Neuron (in vitro differentiated cells): ENCODE data around the gene ROR1.

Experiments used
- H2AFZ ChIP-seq: one replicate; pipeline ENCODE4 v1.6.1; 2013; ENCODE audit warnings: low read depth, mild to moderate bottlenecking, inconsistent platforms, low read length, moderate library complexity
- H3K27me3 ChIP-seq: one replicate; pipeline ENCODE4 v1.6.1; 2013; ENCODE audit warnings: low read length; ENCODE audit not compliant: insufficient read depth
- H3K36me3 ChIP-seq: one replicate; pipeline ENCODE4 v1.6.1; 2013; ENCODE audit warnings: low read length; ENCODE audit not compliant: insufficient read depth
- H3K4me1 ChIP-seq: one replicate; pipeline ENCODE4 v1.6.1; 2013; ENCODE audit warnings: low read length; ENCODE audit not compliant: insufficient read depth
- H3K4me3 ChIP-seq: 2 replicates; pipeline ENCODE4 v1.5.1; 2013; ENCODE audit warnings: mild to moderate bottlenecking, low read length, moderate library complexity
- H3K9me3 ChIP-seq: one replicate; pipeline ENCODE4 v1.6.1; 2013; ENCODE audit warnings: low read length

The ROR1 gene

DNA sequence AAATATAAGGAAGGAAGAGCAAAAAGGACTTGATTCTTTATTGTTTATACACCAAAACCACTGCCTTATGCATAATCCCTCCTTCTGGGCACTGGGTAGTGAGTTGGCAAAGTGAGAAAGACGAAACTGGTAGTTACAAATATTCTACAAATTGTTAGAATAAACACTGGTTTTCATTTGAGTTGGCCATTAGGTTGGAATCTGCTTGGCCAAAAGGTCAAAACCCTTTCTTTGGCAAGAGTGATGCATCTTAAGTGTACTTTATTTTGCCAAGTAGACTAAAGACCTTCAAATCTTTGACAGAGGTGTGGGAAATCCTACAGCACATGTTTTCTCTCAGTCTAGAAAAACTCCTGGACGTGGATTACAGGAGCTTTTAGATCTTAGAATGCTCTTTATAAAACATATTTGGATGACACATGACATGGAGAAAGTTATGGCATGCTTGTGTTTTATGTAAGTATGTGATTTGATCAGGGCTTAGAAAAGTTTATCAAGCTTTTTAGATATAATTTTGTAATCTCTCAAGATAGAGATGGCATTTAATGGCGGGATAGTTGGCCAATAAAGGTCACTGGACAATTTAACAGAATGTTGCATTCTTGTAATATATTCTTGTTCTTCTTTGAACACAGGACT is 120.9 kb downstream of the ROR1 start:
- Histone ChIP-seq H3K4me1 (peaks cover 4% of the 10 kb centered on the region), H3K36me3 (no peaks in the 10 kb centered on the region), H2AFZ (no peak overlapping the region), H3K9me3 (no peaks in the 10 kb centered on the region), H3K4me3 (no peak overlapping the region), H3K27me3 (no peaks in the 10 kb centered on the region)

DNA sequence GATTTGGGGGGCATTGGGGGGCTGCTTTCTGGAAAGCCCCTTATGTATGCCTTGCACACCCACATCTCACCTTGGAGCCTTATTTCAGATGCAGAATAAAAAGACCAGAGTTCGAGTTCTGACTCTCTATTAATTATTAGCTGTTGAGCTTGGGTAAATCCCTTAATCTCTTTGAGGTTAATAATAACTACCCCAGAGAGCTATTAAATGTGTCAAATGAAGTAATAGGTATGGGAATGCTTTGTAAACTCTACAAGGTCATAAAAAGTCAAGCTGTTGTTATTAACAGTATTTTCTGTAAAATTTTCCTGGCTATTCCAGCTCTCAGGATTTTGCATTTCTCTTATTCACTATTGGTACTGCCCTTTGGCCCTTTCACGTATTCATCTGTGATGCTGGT is 122.9 kb downstream of the ROR1 start:
- no peaks in the 10 kb centered on the region for H3K27me3 ChIP-seq
- no peak overlapping the region for H3K4me3 ChIP-seq
- no peaks in the 10 kb centered on the region for H3K36me3 ChIP-seq
- H3K4me1 ChIP-seq = peaks cover 4% of the 10 kb centered on the region
- H3K9me3 ChIP-seq = no peaks in the 10 kb centered on the region
- no peak overlapping the region for H2AFZ ChIP-seq

DNA sequence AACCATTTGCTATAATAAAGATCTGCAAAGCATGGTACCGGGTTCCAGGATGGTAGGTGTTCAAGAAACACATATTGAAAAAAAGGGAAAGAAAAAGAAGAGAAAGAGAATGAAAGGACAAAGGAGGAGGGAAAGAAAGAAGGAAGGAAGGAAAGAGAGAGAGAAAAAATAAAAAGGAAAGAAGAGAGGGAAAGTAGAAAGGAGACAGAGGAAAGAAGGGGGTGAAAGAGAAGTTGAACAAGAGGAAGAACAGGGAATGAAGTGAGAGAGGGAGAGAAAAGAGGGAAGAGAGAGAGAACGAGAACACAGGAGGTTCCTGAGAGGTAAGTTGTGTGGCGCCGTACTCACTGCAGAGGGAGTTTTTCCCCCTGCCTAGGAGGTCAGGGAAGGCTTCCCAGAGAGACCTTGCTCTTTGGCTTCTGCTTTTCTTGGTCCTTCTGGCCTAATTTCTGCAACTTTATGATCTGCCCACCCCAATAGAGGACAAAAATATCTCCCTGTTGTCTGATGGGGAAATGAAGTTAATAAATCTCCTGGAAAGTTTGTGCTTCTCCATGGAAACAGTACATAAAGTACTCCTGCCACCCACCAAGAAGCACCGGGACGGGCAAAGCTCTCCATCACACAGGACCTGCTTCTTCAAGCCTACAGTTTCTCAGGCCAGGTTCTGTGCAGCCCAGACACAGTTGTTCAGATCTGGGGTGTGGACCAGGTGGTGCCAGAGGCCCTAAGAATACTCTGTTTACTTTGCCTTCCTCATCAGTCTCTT is 124.8 kb downstream of the ROR1 start:
- H3K9me3 ChIP-seq = no peaks in the 10 kb centered on the region
- H2AFZ ChIP-seq = no peak overlapping the region

DNA sequence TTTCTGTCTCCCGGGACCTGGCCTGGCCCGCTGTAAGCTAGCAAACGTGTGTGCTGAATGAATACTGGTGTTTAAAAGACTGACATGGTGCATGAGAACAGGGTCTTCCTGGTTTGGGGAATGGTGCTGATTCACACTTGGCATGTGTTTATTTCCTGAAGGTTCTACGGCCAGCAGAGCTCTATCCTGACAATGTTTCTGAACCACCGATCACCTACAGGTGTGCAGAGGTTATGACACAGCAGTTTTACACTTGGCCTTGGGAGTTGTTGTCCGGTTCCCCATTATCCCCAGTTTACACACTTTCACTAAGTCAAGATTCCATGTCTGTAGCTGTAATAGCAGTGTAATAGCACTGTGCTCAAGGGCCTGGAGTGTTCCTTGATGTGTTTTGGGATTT is 127.3 kb downstream of the ROR1 start:
- no peaks in the 10 kb centered on the region for H3K36me3 ChIP-seq
- peaks cover 3% of the 10 kb centered on the region for H3K4me1 ChIP-seq
- no peaks in the 10 kb centered on the region for H3K27me3 ChIP-seq
- no peak overlapping the region for H2AFZ ChIP-seq
- no peak overlapping the region for H3K4me3 ChIP-seq
- no peaks in the 10 kb centered on the region for H3K9me3 ChIP-seq

More for the DNA sequence above, 124.8 kb downstream of the ROR1 start:
- Histone ChIP-seq H3K36me3 (no peaks in the 10 kb centered on the region), H3K27me3 (no peaks in the 10 kb centered on the region), H3K4me1 (no peaks in the 10 kb centered on the region), H3K4me3 (no peak overlapping the region)

DNA sequence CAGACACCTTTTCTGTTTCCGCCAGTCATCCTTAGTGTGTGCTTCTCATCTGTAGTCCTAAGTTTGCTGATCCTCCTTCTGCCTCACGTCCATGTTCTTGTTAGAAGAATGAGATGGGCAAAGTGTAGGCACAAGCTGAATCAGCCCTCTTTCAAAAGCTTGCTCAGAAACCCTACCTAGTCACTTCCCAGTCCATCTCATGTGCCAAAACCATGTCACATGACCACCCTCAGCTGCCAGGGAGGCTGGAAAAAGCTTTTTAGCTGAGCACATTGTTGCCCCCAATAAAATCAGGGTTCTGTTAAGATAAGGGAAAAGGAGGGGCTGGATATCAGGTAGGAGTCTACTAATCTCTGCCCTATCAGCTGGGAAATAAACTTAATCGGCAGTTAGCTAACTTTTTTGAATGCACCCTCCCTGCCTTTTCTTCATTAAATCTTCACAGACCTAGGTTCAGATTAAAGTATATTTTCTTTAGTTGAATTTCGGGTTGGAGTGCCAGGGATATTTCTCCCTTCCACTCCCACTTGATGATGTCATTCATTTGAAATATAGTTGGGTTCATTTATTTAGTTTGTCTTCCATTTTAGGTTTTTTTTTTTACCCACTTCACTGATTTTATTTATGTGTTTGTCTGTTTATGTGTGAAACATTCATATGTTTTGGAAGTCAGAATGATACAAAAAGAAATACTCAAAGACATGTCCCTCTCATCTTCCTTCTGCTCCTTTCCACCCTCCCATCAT is 129.2 kb downstream of the ROR1 start:
- Histone ChIP-seq H3K27me3 (no peaks in the 10 kb centered on the region), H3K36me3 (no peaks in the 10 kb centered on the region), H2AFZ (no peak overlapping the region), H3K4me3 (no peak overlapping the region), H3K4me1 (peaks cover 14% of the 10 kb centered on the region), H3K9me3 (no peaks in the 10 kb centered on the region)

DNA sequence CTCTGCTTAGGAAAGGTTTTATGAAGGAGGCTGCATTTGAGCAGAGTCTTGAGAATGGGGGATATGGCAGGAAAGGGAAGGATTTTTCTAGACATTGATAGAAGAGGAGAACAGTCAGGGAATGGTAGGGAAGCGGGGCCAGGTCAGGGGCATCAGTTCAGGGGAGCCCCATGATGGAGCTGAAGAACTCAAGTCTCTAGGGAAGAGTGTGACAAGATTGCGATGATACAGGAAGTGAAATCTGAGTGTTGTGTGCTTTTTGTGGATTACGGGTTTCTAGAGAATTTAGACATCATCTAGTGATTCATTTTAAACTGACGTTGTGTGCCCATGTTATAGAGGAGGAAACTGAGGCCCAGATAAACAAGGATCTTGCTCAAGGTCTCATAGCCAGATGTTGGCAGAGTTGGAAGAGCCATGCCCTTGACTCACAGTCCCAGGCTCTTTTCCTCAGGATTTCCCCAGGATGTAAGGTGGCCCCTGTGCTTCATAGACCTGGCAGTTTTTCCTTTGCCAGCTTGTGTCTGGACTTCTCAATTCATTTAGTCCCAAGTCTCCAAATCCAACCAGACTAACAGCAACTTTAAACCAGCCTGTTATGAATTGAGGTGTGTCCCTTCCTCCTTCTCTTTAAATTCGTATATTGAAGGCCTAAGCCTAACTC is 130.3 kb downstream of the ROR1 start:
- Histone ChIP-seq H2AFZ (no peak overlapping the region), H3K4me3 (no peak overlapping the region)

DNA sequence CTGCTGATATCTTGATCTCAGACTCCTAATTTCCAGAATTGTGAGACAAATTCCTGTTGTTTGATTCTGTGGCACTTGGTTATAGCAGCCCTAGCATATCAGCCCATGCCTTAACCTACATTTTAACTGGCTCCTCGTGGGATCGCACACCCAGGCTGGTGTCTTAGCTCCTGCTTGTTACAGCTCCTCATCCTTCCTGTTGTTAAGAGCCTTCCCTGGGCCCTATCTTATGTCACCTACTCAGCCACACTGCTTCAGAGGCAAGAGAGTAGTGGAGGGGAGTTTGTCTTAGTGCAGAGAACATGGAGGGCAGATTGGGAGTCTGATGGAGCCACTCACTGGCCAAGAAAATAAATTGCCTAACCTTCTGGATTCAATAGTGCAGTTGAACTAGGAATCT is 131.0 kb downstream of the ROR1 start:
- no peaks in the 10 kb centered on the region for H3K9me3 ChIP-seq
- H3K4me3 ChIP-seq = no peak overlapping the region
- no peaks in the 10 kb centered on the region for H3K36me3 ChIP-seq
- peaks cover 14% of the 10 kb centered on the region for H3K4me1 ChIP-seq
- H3K27me3 ChIP-seq = no peaks in the 10 kb centered on the region
- H2AFZ ChIP-seq = no peak overlapping the region

More for the DNA sequence above, 130.3 kb downstream of the ROR1 start:
- H3K9me3 ChIP-seq = no peaks in the 10 kb centered on the region
- H3K4me1 ChIP-seq = peaks cover 14% of the 10 kb centered on the region
- H3K27me3 ChIP-seq = no peaks in the 10 kb centered on the region
- no peaks in the 10 kb centered on the region for H3K36me3 ChIP-seq

DNA sequence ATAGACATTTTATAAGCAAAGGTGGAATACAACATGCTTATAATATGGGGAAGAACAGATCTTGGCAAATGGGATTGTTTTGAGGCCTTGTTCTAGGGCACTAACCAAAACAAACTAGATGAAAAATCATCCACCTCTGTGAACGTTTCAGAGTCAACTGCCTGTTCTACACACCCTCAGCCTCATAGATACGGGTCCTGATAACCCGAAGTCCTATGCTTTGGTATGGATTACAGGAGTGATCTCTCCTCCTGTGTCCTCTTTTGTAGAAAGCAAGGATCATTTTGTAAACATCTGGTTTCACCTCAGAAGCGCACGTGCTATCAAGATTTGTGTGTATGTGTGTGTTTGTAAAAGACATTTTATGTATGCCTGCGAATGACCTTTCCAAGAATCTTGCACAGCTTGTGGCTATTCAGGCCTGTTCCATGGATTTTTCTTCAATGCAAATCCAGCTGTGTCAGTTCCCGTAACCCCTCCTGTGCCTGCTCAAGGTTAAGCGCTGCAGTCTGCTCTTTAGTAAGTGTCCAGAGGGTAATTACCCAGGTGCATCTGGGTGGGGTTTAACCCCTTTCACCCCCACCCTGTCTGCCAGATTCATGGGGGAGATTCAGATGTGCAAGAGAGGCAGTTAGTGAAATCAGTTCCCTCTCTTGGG is 132.4 kb downstream of the ROR1 start:
- Histone ChIP-seq H3K4me3 (peak overlapping the region; percentile 8), H3K36me3 (no peaks in the 10 kb centered on the region), H2AFZ (no peak overlapping the region), H3K4me1 (peaks cover 14% of the 10 kb centered on the region), H3K27me3 (no peaks in the 10 kb centered on the region), H3K9me3 (no peaks in the 10 kb centered on the region)

DNA sequence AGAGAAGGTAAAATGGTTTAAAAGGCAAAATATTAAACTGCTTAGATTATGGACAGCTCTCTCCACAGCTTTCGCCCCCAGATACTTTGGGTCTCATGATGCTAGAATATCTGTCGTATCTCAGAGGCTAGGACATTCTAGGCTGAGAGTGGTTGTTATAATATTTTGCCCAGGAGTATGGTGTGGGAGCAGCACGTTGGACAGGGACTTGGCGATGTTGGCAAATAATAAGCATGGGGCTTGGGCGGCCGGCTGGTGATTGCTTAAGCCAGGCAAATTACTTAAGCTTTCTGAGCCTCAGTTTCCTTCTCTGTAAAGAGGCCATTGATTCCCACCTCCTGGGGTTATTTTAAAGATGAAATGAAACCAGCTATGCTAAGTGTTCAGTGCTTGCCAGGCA is 133.2 kb downstream of the ROR1 start:
- Histone ChIP-seq H3K27me3 (no peaks in the 10 kb centered on the region), H3K4me1 (peaks cover 14% of the 10 kb centered on the region), H3K9me3 (no peaks in the 10 kb centered on the region), H3K4me3 (no peak overlapping the region), H2AFZ (no peak overlapping the region), H3K36me3 (no peaks in the 10 kb centered on the region)

DNA sequence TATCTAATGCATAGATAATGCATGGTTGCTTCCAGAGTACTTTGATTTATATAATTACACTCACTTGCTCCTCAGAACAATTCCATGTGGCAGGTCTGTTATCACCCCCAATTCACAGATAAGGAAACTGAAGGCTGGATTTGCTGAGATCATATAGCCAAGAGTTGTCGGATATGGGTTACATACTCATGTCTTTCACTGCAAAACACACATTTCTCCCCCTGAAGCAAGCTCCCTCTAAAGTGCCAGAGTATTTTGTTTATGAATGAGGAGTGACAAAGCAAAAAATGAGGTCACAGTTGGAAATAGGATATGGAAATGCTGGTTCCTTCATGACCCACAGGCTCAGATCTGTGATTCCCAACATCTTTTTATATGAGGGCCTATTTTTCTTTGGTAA is 134.2 kb downstream of the ROR1 start:
- Histone ChIP-seq H3K4me1 (peaks cover 14% of the 10 kb centered on the region), H3K36me3 (no peaks in the 10 kb centered on the region), H3K27me3 (no peaks in the 10 kb centered on the region), H2AFZ (no peak overlapping the region), H3K4me3 (no peak overlapping the region), H3K9me3 (no peaks in the 10 kb centered on the region)

DNA sequence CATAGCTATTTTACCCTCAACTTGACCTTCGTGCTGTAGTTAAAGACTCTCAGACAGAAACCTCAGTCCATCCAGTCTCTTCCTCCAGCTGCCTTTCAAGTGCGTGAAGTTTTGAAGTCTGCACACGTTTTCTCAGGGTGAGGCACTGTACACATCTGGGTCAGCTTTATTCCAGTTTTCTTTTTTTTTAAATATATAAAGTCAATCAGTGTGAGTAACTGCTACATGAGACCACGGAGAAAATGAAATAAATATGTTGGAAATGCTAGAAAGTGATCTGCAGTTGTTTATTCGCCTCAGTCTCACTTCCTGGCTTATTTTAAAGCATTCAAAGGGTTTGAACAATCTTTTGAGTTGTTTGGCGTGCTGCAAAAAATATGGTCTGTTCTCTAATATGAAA is 135.7 kb downstream of the ROR1 start:
- Histone ChIP-seq H2AFZ (no peak overlapping the region), H3K36me3 (no peaks in the 10 kb centered on the region), H3K4me1 (peaks cover 14% of the 10 kb centered on the region), H3K27me3 (no peaks in the 10 kb centered on the region), H3K4me3 (no peak overlapping the region), H3K9me3 (no peaks in the 10 kb centered on the region)

DNA sequence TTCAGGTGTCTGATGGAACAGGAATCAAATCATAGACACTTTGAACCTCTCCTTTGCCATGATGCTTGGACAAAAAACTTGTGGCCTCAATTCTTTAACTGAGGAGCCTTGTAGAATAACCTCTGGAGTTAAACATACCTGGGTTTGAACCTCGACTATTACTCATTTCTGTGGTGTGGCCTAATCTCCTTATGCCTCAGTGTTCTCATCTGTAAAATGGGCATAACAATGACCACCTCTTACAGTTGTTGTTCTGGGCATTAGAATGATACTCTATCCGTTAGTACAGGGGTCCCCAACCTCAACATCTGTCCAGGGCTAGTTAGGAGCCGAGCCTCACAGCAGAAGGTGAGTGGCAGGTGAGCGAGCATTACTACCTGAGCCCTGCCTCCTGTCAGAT is 137.2 kb downstream of the ROR1 start:
- Histone ChIP-seq H2AFZ (no peak overlapping the region), H3K36me3 (no peaks in the 10 kb centered on the region), H3K4me1 (peaks cover 11% of the 10 kb centered on the region), H3K9me3 (no peaks in the 10 kb centered on the region), H3K27me3 (no peaks in the 10 kb centered on the region), H3K4me3 (no peak overlapping the region)
